GM12873 (cell line): Measurements from ENCODE around the gene CTRB1.

ENCODE experiments used
- TF ChIP-seq, protein P1 (sequence below): IDR thresholded peaks from 2 replicates; pipeline ENCODE4 v1.5.1; 2012; ENCODE audit warnings: low read depth, mild to moderate bottlenecking, moderate library complexity, low read length, control low read depth; ENCODE audit not compliant: insufficient read depth; ENCODE audit errors: missing control alignments

Gene CTRB1

DNA sequence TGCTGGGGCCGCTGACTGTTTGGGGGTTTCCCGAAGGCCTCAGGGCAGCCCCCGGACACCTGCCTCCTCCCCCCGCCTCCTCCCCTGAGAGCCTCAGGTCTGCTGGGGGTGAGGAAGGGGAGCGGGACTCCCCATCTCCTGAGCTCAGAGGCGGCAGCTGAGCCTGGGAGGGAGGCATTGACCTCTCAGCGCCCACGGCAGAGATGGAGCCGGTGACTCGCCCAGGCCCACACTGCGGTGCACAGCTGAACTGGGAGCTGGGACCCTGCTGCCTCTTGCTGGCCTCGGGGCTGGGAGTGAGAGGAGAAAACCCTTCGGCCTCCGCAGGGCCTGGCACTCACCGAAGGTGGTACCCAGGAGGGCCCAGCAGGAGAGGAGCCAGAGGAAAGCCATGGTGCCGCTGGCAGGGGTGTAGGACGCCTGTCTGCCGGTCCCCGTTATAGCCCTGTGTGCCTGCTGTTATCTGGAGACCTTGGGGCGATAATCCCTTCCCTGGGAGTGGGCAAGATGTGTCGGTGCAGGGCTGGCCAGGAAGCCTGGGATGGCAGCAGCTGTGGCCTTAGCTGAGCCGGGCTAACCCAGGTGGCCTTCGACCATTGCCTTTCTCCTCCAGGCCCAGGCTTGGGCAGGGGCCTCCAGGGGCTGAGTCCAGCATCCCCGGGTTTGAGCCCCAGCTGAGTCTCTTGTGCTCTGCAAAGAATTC lies 11.9 kb upstream of the CTRB1 start, which contains the start of gene CTRB2:
CTRB2 (minus strand) TSS at position 413 of the 703 bp plus-strand sequence; CDS start at position 393, 20 bp downstream.
- TF ChIP-seq, protein P1, sequence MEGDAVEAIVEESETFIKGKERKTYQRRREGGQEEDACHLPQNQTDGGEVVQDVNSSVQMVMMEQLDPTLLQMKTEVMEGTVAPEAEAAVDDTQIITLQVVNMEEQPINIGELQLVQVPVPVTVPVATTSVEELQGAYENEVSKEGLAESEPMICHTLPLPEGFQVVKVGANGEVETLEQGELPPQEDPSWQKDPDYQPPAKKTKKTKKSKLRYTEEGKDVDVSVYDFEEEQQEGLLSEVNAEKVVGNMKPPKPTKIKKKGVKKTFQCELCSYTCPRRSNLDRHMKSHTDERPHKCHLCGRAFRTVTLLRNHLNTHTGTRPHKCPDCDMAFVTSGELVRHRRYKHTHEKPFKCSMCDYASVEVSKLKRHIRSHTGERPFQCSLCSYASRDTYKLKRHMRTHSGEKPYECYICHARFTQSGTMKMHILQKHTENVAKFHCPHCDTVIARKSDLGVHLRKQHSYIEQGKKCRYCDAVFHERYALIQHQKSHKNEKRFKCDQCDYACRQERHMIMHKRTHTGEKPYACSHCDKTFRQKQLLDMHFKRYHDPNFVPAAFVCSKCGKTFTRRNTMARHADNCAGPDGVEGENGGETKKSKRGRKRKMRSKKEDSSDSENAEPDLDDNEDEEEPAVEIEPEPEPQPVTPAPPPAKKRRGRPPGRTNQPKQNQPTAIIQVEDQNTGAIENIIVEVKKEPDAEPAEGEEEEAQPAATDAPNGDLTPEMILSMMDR = no peak

DNA sequence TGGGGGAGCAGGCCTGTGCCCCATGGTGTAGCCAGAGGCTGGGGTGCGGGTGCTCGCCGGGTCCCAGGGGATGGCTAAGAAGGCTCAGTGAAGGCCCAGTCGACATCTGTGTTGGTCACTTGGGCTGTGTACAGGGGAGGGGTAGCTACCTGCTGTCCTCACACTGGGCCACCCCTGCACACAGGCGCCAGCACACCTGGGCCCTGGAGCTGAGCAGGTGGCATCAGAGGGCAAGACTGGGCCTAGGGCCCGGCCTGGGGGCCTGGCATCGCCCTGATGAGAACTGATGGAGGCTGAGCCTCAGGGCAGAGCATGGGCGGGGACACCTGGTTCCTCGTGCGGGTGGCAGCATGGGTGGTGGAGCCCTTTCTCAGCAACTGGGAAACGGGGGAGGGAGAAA lies 11.0 kb upstream of the CTRB1 start:
- TF ChIP-seq, protein P1 = no peak

DNA sequence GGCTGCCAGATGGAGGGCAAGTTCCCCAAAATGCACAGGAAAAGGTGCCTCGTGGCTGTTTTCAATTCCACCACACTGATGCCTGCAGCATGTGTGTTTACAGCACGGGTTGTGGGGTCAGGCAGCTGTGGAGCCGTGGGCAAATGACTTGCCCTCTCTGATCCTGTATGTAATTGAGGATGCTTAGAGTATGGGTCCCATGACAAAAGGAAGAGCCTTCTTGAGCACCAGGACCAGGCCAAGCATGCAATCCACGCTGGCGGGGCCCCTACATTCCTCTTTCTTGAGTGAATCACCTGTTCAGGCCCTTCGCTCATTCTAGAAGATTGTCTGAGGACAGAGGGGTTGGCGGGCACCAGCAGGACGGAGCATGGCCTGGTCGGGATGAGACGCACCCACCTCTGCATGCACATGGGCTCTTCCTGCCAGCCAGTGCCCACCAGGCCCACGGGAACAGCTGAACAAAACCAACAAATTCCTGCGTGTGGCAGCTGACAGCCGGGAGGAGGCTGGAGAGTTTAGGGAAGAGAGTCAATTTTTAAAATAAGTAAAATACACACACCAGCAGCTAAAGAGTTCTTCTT lies 10.5 kb upstream of the CTRB1 start:
- TF ChIP-seq, protein P1 = no peak

DNA sequence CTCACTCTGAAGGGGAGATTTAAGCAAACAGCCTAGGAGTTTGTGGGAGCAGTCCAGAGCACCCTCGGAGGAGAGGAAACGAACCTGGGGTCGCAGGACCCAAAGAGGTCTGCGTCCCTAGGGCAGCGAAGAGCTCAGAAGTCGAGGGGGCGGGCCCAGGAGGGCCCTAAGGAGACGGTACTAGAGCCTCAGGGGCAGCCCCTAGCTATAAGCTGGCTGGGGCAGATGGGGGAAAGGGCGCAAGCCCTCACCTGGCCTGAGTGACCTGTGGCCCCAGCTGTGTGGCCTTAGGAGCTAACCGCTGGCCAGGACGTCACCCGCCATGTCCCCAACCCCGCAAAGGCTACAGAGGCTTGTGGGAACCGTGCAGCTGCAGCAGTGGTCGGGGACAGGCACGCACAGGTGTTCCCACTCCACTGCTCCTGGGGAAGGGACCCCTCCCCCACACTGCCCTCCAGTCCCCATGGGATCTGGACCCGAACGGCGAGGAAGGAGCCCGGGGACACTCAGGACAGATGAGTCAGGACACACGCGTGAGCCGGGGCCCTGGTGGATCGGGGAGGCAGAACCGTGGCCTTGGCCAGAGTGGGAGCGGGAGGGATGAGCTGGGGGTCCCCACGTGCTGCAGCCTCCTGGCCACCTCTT lies 9.8 kb upstream of the CTRB1 start:
- TF ChIP-seq, protein P1 = no peak

DNA sequence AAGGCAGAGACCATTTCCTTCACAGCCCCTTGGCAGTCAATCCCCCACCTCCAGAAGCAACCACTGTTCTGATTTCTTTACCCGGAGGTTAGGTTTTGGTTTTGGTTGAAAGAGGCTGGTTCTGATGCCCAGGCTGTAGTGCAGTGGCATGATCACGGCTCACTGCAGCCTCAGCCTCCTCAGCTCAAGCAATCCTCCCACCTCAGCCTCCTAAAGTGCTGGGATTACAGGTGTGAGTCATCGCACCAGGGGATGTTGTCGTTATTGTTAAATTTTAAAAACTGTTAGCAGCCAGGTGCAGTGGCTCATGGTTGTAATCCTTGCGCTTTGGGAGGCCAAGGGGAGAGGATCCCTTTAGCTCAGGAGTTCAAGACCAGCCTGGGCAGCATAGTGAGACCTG lies 8.8 kb upstream of the CTRB1 start:
- TF ChIP-seq, protein P1 = no peak

DNA sequence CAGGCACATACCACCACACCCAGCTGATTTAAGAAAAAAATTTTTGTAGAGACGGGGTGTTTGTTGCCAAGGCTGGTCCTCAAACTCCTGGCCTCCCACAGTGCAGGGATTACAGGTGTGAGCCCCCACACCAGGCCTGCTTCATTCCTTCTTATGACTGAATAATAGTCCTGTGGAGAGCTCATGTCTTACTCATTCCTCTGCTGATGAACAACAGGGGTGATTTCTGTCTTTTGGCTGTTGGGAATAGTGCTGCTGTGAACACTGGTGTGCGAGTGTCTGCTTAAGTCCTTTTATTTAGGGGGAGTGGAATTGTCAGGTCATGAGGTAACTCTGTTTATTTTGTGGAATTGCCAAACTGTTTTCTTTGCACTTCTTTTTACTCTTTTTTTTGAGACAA lies 2.7 kb upstream of the CTRB1 start:
- TF ChIP-seq, protein P1 = no peak

DNA sequence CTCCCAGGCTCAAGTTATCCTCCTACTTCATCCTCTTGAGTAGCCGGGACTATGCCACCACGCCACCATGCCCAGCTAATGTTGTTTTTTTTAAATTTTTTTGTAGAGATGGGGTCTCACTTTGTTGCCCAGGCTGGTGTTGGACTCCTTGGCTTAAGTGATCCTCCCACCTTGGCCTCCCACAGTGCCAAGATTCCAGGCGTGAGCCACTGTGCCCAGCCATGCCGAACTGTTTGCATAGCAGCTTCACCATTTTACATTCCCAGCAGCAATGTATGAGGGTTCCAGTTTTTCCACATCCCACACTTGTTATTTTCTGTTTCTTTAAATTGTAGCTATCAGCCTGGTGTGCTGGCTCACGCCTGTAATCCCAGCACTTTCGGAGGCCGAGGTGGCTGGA lies 2.2 kb upstream of the CTRB1 start:
- TF ChIP-seq, protein P1 = no peak
